ENCODE measurements around the gene LFNG. TPM values are rescaled to one million over a fixed set of nuclear protein-coding genes. Genes with fewer than 3 reads are reported as not detected.

Gene LFNG
- polyA plus RNA-seq, 2 of the 4 experiments (the other 2 are of a cell fraction): 2.3 to 7.3 TPM

GRCh38 chr7:2511769-2512168, 7.8 kb upstream of the LFNG start:
- WGBS (ENCODE audit: missing lambda C conversion rate): 89% methylated on average over 10 of the region's 18 CpGs
- Histone ChIP-seq H3K27ac (peak overlapping the region; percentile 31 to 69; a peak in 4 of 6 replicates), H3K9me3 (no peaks in the 10 kb centered on the region), H3K4me2 (peak overlapping the region; percentile 5; the same call in 2 of the 3 replicates), H3K4me3 (no peak overlapping the region), H3K4me1 (peaks cover 30% of the 10 kb centered on the region)
- ChIA-PET CTCF (no interaction called here), POLR2A (no interaction called here)
- ATAC-seq: no peak
- no peak for DNase-seq (ENCODE audit: low read depth in 1 of 2, low spot score in 1 of 2)
- TF ChIP-seq RARB (CRISPR knock-in tag; IDR thresholded peaks at IDR 0.05) (no peak), MYC (IDR thresholded peaks at IDR 0.05; ENCODE audit: borderline replicate concordance, low read length) (no peak), EP300 (IDR thresholded peaks at IDR 0.05) (no peak), ZSCAN20 (CRISPR knock-in tag; IDR thresholded peaks at IDR 0.05) (no peak), REST (IDR thresholded peaks at IDR 0.05) (no peak), ELK1 (IDR thresholded peaks at IDR 0.05; ENCODE audit: low read depth, low read length) (no peak), FOSB (CRISPR knock-in tag; IDR thresholded peaks at IDR 0.05) (no peak), HDAC2 (IDR thresholded peaks at IDR 0.05) (no peak), CTCF (IDR thresholded peaks at IDR 0.05) (no peak), JUNB (IDR thresholded peaks at IDR 0.05) (no peak), HOXA7 (CRISPR knock-in tag; IDR thresholded peaks at IDR 0.05) (no peak), TFCP2L1 (CRISPR knock-in tag; IDR thresholded peaks at IDR 0.05) (no peak)
- FAIRE-seq: no peak

- Histone ChIP-seq H3K4me1 (peaks cover 34% of the 10 kb centered on the region), H3K9me3 (no peaks in the 10 kb centered on the region), H3K27ac (peak overlapping the region in 1 of 2 experiments; percentile 69; a peak in 3 of 6 replicates), H3K4me2 (no peak overlapping the region), H3K4me3 (no peak overlapping the region)
- 70% methylated on average over 11 of the region's 12 CpGs for WGBS (ENCODE audit: missing lambda C conversion rate)
- ChIA-PET CTCF (no interaction called here), POLR2A (no interaction called here)
- FAIRE-seq (no peak), ATAC-seq (peak in 1 of 2 experiments; percentile 10; a peak in 3 of 6 replicates), DNase-seq (ENCODE audit: low read depth in 1 of 2, low spot score in 1 of 2) (no peak)
- TF ChIP-seq RNF2 (IDR thresholded peaks at IDR 0.05; ENCODE audit: borderline replicate concordance, low read depth) (no peak), SREBF2 (IDR thresholded peaks at IDR 0.05) (no peak), CBX2 (IDR thresholded peaks at IDR 0.05; ENCODE audit: borderline replicate concordance, low read depth) (no peak), FOSB (CRISPR knock-in tag; IDR thresholded peaks at IDR 0.05) (no peak), FOSL2 (IDR thresholded peaks at IDR 0.05) (no peak), FOSL2 (CRISPR knock-in tag; IDR thresholded peaks at IDR 0.05) (no peak)
These were observed 7.4 kb upstream of the LFNG start for GRCh38 chr7:2512179-2512661.

GRCh38 chr7:2512713-2513112, 6.9 kb upstream of the LFNG start:
- no peak for ATAC-seq
- peak overlapping the region in 1 of 2 experiments; percentile 69; a peak in 2 of 6 replicates for H3K27ac ChIP-seq
- CTCF ChIA-PET: no interaction called here
- POLR2A ChIA-PET: no interaction called here
- no peak for DNase-seq (ENCODE audit: low read depth in 1 of 2, low spot score in 1 of 2)
- H3K4me3 ChIP-seq: no peak overlapping the region
- H3K4me1 ChIP-seq: peaks cover 39% of the 10 kb centered on the region
- 97% methylated on average over 3 of the region's 3 CpGs for WGBS (ENCODE audit: missing lambda C conversion rate)
- H3K4me2 ChIP-seq: no peak overlapping the region
- FAIRE-seq: no peak
- TF ChIP-seq ZNF302 (CRISPR knock-in tag; IDR thresholded peaks at IDR 0.05) (no peak), REST (IDR thresholded peaks at IDR 0.05) (no peak), TP53 (CRISPR knock-in tag; IDR thresholded peaks at IDR 0.05) (no peak), EHF (CRISPR knock-in tag; IDR thresholded peaks at IDR 0.05) (no peak), NPAS2 (CRISPR knock-in tag; IDR thresholded peaks at IDR 0.05; ENCODE audit: borderline replicate concordance) (no peak), CBX2 (IDR thresholded peaks at IDR 0.05; ENCODE audit: borderline replicate concordance, low read depth) (no peak), PHF8 (IDR thresholded peaks at IDR 0.05; ENCODE audit: borderline replicate concordance, low read depth) (no peak), JUNB (IDR thresholded peaks at IDR 0.05) (no peak), HES2 (IDR thresholded peaks at IDR 0.05) (no peak)
- H3K9me3 ChIP-seq: no peaks in the 10 kb centered on the region
